ENCODE results near the gene THRB. TPM values are rescaled to one million over a fixed set of nuclear protein-coding genes. Genes with fewer than 3 reads are reported as not detected.

The THRB gene
- total and polyA plus RNA-seq, 9 of the 15 experiments (the other 6 are each of a cell fraction or from before 2014, with no cell fraction given), result 1.7 to 14.9 (median 6.9) TPM

GRCh38 chr3:24386458-24386857 is 108.2 kb downstream of the THRB start (continued):
- TF ChIP-seq ZNF398 (CRISPR knock-in tag; IDR thresholded peaks at IDR 0.05) (no peak), ZNF3 (CRISPR knock-in tag; IDR thresholded peaks at IDR 0.05) (no peak)

- in situ Hi-C loops (cut with MboI) (no loop called here), intact Hi-C loops (cut with micrococcal nuclease) (no loop called here)
- no peaks in the 10 kb centered on the region for H3K9me1 ChIP-seq (ENCODE audit: control insufficient read depth, insufficient read depth, low read length)
- CTCF ChIA-PET (ENCODE audit: low intra/inter-chr PET ratio), result no interaction called here
- no peak for DNase-seq (ENCODE audit: extremely low read depth in 1 of 4, low spot score in 3 of 4)
- H3K4me3 ChIP-seq, result no peak overlapping the region
- H3K36me3 ChIP-seq (ENCODE audit: control insufficient read depth, insufficient read depth, low read length), result no peaks in the 10 kb centered on the region
- H3K27me3 ChIP-seq (ENCODE audit: control insufficient read depth in 2 of 2, insufficient read depth in 2 of 2, low read length in 2 of 2), result no peaks in the 10 kb centered on the region
- WGBS (ENCODE audit: insufficient coverage, low coverage, missing lambda C conversion rate), result 78% methylated on average over 2 of the region's 2 CpGs
- no peak overlapping the region for H3K4me2 ChIP-seq (ENCODE audit: insufficient read depth, low read length)
- H3K27ac ChIP-seq (ENCODE audit: extremely low read depth, low read depth, low read length), result no peak overlapping the region
- H3K79me2 ChIP-seq (ENCODE audit: control insufficient read depth, insufficient read depth, low read length), result no peaks in the 10 kb centered on the region; the same call in 2 of the 3 replicates
- H3K9ac ChIP-seq (ENCODE audit: insufficient read depth in 1 of 2, low read depth in 2 of 2, low read length in 2 of 2), result no peak overlapping the region
- H3K9me3 ChIP-seq (replicated peaks; ENCODE audit: control insufficient read depth, insufficient read depth, low read depth, low read length), result no peaks in the 10 kb centered on the region
- no TSS peak for BruUV-seq (replicated peaks)
- H2AFZ ChIP-seq (ENCODE audit: low read depth, low read length), result no peak overlapping the region
- H4K20me1 ChIP-seq (replicated peaks; ENCODE audit: control insufficient read depth, insufficient read depth, low read length), result no peaks in the 10 kb centered on the region
- POLR2A ChIA-PET, result interaction anchor here (0.5 to 0.9 kb wide), 2 partner anchors 8 to 9 kb away, joined by 3 to 4 read pairs; no protein-coding TSS in a partner anchor
- ATAC-seq, result no peak
- no peak for FAIRE-seq
- H3K4me1 ChIP-seq (replicated peaks in 1 of 2; ENCODE audit: control insufficient read depth in 2 of 2, insufficient read depth in 2 of 2, low read length in 2 of 2), result no peaks in the 10 kb centered on the region; a peak in 1 of 5 replicates
- TF ChIP-seq ZNF3 (CRISPR knock-in tag; IDR thresholded peaks at IDR 0.05) (no peak), ZNF551 (CRISPR knock-in tag; IDR thresholded peaks at IDR 0.05) (no peak), ZNF77 (CRISPR knock-in tag; IDR thresholded peaks at IDR 0.05) (no peak), ZNF518B (CRISPR knock-in tag; IDR thresholded peaks at IDR 0.05) (no peak), TOE1 (IDR thresholded peaks at IDR 0.05; ENCODE audit: borderline replicate concordance) (no peak), TOE1 (CRISPR knock-in tag; IDR thresholded peaks at IDR 0.05; ENCODE audit: borderline replicate concordance, low read depth) (no peak), ZNF41 (CRISPR knock-in tag; conservative IDR thresholded peaks at IDR 0.05) (no peak), PHF20 (IDR thresholded peaks at IDR 0.05; ENCODE audit: partially characterized antibody) (no peak), IRF9 (tag; IDR thresholded peaks at IDR 0.05) (no peak), SMARCB1 (IDR thresholded peaks at IDR 0.05; ENCODE audit: insufficient read length, low read depth) (no peak), SMARCC2 (IDR thresholded peaks at IDR 0.05; ENCODE audit: low read depth) (no peak), ZNF778 (CRISPR knock-in tag; IDR thresholded peaks at IDR 0.05) (no peak), ZNF253 (CRISPR knock-in tag; conservative IDR thresholded peaks at IDR 0.05) (no peak)
Observed at GRCh38 chr3:24385012-24385615, 109.5 kb downstream of the THRB start.

Data from K562 (cell line).